HAP-1 (cell line): ENCODE results near the gene TMEM234.

Experiments used
- DNase-seq, 2 experiments: peaks; one replicate each; pipeline ENCODE4 v3.0.0-alpha.2; 2016 to 2020; ENCODE audit warnings: low spot score in 2 of 2
- H3K27me3 ChIP-seq: fragments of 250-450 bp; sonication (Bioruptor Pico); 2 replicates; pipeline ENCODE4 v1.5.1; 2020; ENCODE audit warnings: low read depth, mild to moderate bottlenecking, moderate library complexity
- H3K36me3 ChIP-seq: fragments of 250-450 bp; sonication (Bioruptor Pico); replicated peaks from 2 replicates; pipeline ENCODE4 v1.5.1; 2020; ENCODE audit warnings: mild to moderate bottlenecking
- H3K4me1 ChIP-seq: fragments of 250-450 bp; sonication (Bioruptor Pico); 2 replicates; pipeline ENCODE4 v1.5.1; 2020; ENCODE audit warnings: mild to moderate bottlenecking
- H3K4me3 ChIP-seq: fragments of 250-450 bp; sonication (Bioruptor Pico); 2 replicates; pipeline ENCODE4 v1.5.1; 2020; ENCODE audit warnings: mild to moderate bottlenecking, moderate library complexity
- H3K9me3 ChIP-seq: fragments of 250-450 bp; sonication (Bioruptor Pico); 2 replicates; pipeline ENCODE4 v1.5.1; 2020; ENCODE audit warnings: mild to moderate bottlenecking, moderate library complexity
- in situ Hi-C: fragments of 300-500 bp; cut with MboI; formaldehyde crosslinking; loops from 3 replicates; pipeline ENCODE4 v1.14.3; 2020; ENCODE audit warnings: low sequenced_read_pairs, inconsistent platforms, mixed read lengths

TMEM234 gene

DNA sequence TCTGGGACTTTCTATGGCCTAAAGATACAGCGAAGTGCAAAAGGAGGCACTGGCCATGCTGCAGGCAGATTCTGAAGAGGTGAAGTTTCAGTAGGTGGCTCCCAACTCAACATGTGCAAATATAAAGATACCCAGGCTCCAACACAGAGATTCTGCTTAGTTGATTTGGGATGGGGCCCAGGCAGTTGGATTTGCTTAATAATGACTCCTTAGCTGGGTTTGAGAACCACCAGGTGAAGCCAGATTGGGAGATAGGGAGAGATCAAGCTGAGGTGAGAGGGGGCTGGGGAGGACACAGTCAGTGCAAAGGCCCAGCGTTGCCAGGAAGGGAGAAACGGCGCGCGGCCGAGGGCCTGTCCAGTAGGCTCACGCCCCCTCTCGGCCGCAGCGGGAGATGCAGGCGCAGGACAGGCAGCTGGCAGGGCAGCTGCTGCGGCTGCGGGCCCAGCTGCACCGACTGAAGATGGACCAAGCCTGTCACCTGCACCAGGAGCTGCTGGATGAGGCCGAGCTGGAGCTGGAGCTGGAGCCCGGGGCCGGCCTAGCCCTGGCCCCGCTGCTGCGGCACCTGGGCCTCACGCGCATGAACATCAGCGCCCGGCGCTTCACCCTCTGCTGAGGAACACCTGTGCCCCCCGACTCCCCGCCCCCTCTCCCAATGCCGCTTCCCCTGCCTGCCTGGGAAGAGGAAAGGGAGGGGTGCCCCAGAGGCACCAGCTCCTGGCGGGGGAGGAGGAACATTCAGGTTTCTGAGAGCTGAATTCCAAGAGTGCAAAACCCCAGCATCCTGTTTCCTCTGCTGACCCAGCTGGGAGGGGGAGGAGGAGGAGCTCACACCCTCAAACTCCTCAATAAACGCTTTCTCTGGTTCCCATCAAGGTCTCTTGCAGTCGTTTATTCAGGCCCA, 26.1 kb upstream of the TMEM234 start:
- no peaks in the 10 kb centered on the region for H3K27me3 ChIP-seq
- no peaks in the 10 kb centered on the region for H3K9me3 ChIP-seq
- H3K36me3 ChIP-seq, result no peaks in the 10 kb centered on the region
- no peak overlapping the region for H3K4me3 ChIP-seq
- H3K4me1 ChIP-seq, result no peaks in the 10 kb centered on the region
- peak; percentile 34 to 92 for DNase-seq
- in situ Hi-C loops, result no loop called here

DNA sequence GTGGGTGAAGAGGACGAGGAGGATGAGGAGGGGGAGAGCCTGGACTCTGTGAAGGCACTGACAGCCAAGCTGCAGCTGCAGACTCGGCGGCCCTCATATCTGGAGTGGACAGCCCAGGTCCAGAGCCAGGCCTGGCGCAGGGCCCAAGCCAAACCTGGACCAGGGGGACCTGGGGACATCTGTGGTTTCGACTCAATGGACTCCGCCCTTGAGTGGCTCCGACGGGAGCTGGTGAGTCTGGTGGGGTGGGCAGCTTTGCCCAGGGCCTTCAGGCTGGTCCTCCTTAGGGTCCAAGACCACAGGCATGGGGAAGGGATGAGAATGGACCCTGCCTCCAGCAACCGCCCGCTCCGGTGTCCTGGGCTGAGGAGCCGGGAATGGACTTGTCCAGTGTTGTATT, 25.3 kb upstream of the TMEM234 start:
- no peak for DNase-seq
- no peak overlapping the region for H3K4me3 ChIP-seq
- no peaks in the 10 kb centered on the region for H3K9me3 ChIP-seq

DNA sequence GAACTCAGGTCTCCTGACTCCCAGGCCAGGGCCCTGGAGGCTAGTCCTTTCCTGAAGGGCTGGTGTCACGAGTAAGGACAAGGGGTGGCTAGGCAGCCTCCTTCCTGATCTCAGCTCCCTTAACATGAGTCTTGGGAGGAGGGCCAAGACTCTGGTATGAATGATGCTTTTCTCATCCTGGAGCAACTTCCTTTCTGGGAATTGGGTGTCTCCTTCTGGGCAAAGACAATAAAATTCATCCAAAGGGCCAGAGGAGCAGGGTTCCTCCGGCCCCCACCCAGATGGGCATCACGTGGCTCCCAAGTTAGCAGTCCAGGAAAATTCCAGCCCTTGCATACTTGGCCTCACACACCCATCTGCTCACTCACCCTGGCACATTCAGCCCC, 24.7 kb upstream of the TMEM234 start, which contains the start of gene FAM167B:
FAM167B (plus strand) TSS at position 335 of the 386 bp plus-strand sequence. CDS start 200 bp downstream, outside the sequence.
- H3K27me3 ChIP-seq, result no peaks in the 10 kb centered on the region
- no peak for DNase-seq
- in situ Hi-C loops, result no loop called here
- H3K4me3 ChIP-seq, result no peak within 1 kb of the TSS
- H3K36me3 ChIP-seq, result no peaks in the 10 kb centered on the region
- H3K9me3 ChIP-seq, result no peaks in the 10 kb centered on the region
- no peaks in the 10 kb centered on the region for H3K4me1 ChIP-seq

More for the DNA sequence above, 25.3 kb upstream of the TMEM234 start:
- Histone ChIP-seq H3K36me3 (no peaks in the 10 kb centered on the region), H3K4me1 (no peaks in the 10 kb centered on the region), H3K27me3 (no peaks in the 10 kb centered on the region)
- in situ Hi-C loops, result no loop called here

DNA sequence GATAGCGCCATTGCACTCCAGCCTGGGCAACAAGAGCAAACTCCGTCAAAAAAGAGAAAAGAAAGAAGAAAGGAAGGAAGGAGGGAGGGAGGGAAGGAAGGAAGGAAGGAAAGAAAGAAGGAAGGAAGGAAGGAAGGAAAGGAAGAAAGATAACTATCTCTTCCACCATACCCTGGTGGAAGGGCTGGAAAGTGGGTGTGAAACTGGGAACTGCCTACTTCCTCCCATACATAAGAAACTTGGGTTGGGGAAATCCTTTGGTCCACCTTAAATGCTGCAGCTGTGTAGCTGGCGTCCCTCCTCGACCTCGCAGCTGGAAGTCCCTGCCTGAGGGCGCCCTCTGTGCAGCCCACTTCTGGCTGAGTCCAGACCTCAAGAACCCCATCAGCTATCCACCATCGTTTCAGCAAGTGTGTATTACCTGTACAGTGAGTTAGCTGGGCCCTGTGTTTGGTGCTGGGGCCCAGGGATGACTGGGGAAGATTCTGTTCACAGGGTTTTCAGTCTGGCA, 20.2 kb upstream of the TMEM234 start:
- in situ Hi-C loops, result no loop called here
- no peak for DNase-seq

GRCh38 chr1:32241001-32241763, 19.0 kb upstream of the TMEM234 start:
- H3K9me3 ChIP-seq, result no peaks in the 10 kb centered on the region
- no peak for DNase-seq
- in situ Hi-C loops, result no loop called here
- H3K4me3 ChIP-seq, result peak overlapping the region; percentile 42
- peaks cover 9% of the 10 kb centered on the region for H3K4me1 ChIP-seq
- H3K27me3 ChIP-seq, result no peaks in the 10 kb centered on the region
- no peaks in the 10 kb centered on the region for H3K36me3 ChIP-seq

More for the DNA sequence above, 20.2 kb upstream of the TMEM234 start:
- Histone ChIP-seq H3K36me3 (no peaks in the 10 kb centered on the region), H3K9me3 (no peaks in the 10 kb centered on the region), H3K4me1 (peaks cover 9% of the 10 kb centered on the region), H3K27me3 (no peaks in the 10 kb centered on the region), H3K4me3 (no peak overlapping the region)

DNA sequence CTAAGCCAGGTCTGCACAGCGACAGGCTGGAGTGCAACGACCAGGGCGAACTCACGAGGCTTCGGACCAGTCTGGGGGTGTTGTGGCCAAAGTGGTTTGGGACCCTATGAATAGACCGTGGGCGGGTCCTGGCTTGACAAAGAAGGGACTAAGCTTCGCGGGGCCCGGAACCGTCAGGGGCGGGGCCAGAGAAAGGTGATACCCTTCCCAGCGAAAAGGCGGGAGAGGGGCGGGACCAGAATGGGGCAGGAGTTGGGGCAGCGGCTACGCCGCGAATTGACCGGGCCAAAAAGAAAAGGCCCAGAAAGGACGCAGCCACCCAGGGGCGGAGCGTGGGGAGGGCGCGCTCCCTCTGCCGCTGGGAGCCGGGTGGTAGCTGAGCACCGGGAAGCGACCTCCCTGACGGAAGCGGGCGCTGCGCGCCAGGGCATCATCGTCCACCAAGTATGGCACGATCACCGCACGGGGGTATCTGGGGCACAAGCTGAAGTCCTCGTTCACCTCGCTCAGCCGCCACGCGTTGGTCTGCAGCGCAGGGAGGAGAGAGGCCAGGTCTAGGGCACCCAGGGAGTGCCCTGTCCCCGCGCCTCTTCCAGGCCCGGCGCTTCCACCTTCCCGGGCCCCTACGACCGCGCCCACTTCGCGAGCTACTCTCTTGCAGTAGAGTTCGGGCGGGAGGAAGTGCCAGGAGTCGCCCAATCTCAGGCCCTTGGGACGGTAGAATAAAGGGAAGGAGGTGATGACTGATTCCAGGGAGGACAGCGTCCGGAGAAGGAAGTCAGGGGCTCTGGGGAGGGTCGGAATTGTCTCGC, 18.2 kb upstream of the TMEM234 start:
- in situ Hi-C loops, result no loop called here
- Histone ChIP-seq H3K9me3 (no peaks in the 10 kb centered on the region), H3K36me3 (no peaks in the 10 kb centered on the region), H3K4me3 (peak overlapping the region; percentile 42), H3K27me3 (no peaks in the 10 kb centered on the region), H3K4me1 (peaks cover 9% of the 10 kb centered on the region)
- DNase-seq, result peak; percentile 62 to 92

DNA sequence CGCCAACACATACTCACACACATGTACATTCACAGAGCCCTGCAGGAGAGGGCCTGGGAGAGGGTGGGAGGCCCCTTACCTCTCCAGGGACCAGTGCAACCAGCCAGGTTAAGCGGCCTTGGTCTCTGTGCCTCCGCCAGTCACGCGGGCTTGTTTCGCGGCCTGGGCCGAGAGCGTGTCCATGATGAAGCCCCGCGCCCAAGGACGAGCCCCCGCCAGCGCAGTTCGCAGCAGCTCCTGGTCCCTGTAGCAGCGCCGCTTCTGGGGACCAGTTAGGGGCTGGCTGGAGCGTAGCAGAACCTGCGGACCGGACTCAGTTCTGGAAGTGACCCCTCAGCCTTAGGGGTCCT, 17.6 kb upstream of the TMEM234 start:
- Histone ChIP-seq H3K4me3 (peak overlapping the region; percentile 42), H3K9me3 (no peaks in the 10 kb centered on the region), H3K36me3 (no peaks in the 10 kb centered on the region), H3K4me1 (peaks cover 9% of the 10 kb centered on the region), H3K27me3 (no peaks in the 10 kb centered on the region)
- DNase-seq, result no peak
- in situ Hi-C loops, result no loop called here

- no peak for DNase-seq
- H3K4me3 ChIP-seq, result no peak overlapping the region
These were observed 17.2 kb upstream of the TMEM234 start for GRCh38 chr1:32239337-32239736.

DNA sequence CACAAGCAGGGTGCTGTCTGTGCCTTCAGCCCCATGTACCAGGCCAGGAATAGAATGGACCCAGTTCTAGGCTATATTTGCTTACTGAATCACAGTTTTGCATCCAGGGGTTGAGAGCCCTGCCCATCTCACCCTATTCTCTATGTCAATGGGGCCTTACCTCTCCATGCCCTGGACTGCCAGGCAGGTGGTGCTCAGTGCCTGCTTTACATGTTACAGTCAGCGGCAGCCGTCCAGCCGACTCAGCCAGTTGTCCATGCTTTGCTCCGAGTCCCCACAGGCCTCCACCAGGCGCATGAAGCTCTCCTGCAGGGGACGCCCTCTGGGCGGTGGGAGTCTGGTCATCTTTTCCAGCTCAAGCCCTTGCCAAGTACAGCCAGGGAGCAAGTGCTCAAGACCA, 12.6 kb upstream of the TMEM234 start:
- no peak overlapping the region for H3K4me3 ChIP-seq
- H3K36me3 ChIP-seq, result peaks cover 22% of the 10 kb centered on the region
- DNase-seq, result no peak
- no peaks in the 10 kb centered on the region for H3K9me3 ChIP-seq
- H3K27me3 ChIP-seq, result no peaks in the 10 kb centered on the region
- no peaks in the 10 kb centered on the region for H3K4me1 ChIP-seq
- in situ Hi-C loops, result no loop called here

More at GRCh38 chr1:32239337-32239736, 17.2 kb upstream of the TMEM234 start:
- H3K4me1 ChIP-seq, result peaks cover 9% of the 10 kb centered on the region
- H3K27me3 ChIP-seq, result no peaks in the 10 kb centered on the region
- H3K36me3 ChIP-seq, result no peaks in the 10 kb centered on the region
- no peaks in the 10 kb centered on the region for H3K9me3 ChIP-seq
- in situ Hi-C loops, result no loop called here

DNA sequence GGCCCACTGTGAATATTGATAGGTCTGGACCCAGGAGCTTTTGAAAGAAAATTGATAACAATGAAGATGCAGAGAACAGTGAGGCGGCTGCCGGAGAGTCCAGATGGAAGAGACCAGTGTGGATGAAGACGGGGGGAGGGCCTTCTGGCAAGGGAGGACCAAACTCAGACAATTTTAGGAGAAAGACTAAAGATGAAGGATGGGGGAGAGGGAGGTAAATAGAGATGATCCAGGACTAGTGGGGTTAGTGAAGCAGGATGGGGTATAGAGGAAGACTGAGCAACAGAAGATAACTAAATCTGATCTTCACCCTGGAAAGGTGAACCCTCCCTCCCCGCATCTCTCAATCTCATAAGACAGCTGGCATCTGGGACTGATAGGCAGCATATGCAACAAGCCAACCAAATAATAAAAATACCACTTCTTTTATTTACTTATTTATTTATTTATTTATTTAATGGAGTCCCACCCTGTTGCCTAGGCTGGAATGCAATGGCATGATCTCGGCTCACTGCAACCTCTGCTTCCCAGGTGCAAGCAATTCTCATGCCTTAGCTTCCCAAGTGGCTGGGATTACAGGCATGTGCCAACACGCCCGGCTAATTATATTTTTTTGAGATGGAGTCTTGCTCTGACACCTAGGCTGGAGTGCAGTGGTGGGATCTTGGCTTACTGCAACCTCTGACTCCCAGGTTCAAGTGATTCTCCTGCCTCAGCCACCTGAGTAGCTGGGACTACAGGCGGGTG, 10.6 kb upstream of the TMEM234 start:
- Histone ChIP-seq H3K9me3 (no peaks in the 10 kb centered on the region), H3K4me3 (no peak overlapping the region), H3K36me3 (peaks cover 40% of the 10 kb centered on the region), H3K27me3 (no peaks in the 10 kb centered on the region), H3K4me1 (no peaks in the 10 kb centered on the region)
- DNase-seq, result no peak
- in situ Hi-C loops, result no loop called here

GRCh38 chr1:32231843-32232432, 9.8 kb upstream of the TMEM234 start:
- Histone ChIP-seq H3K36me3 (peaks cover 46% of the 10 kb centered on the region), H3K4me3 (no peak overlapping the region), H3K27me3 (no peaks in the 10 kb centered on the region), H3K4me1 (no peaks in the 10 kb centered on the region), H3K9me3 (no peaks in the 10 kb centered on the region)
- no peak for DNase-seq
- in situ Hi-C loops, result no loop called here

GRCh38 chr1:32228771-32229170, 6.6 kb upstream of the TMEM234 start:
- Histone ChIP-seq H3K27me3 (no peaks in the 10 kb centered on the region), H3K4me3 (no peak overlapping the region), H3K4me1 (no peaks in the 10 kb centered on the region), H3K9me3 (no peaks in the 10 kb centered on the region), H3K36me3 (peaks cover 70% of the 10 kb centered on the region)
- in situ Hi-C loops, result no loop called here
- no peak for DNase-seq
